Vagina (tissue), 2 donors: Measurements from ENCODE around the gene NOTO.

Experiments
- POLR2A ChIP-seq, 2 donors: fragments of 450-650 bp; IDR thresholded peaks; one replicate each; pipeline ENCODE4 v1.6.1; 2017; ENCODE audit warnings: antibody characterized with exemption in 2 of 2, mild to moderate bottlenecking in 2 of 2, moderate library complexity in 2 of 2
- POLR2AphosphoS5 ChIP-seq, 2 donors: sonication (generic); formaldehyde crosslinking; IDR thresholded peaks; one replicate each; pipeline ENCODE4 v1.9.0; 2017; ENCODE audit warnings: antibody characterized with exemption in 2 of 2, mild to moderate bottlenecking in 2 of 2, low read depth in 1 of 2; ENCODE audit not compliant: insufficient read depth in 1 of 2
- TF ChIP-seq, protein P1 (sequence below), 3 experiments: fragments of 450-650 bp in 2 of 3; fragments of 200-600 bp in 1 of 3; sonication (generic) in 1 of 3; IDR thresholded peaks; one replicate each; pipeline ENCODE4 v1.5.1; 2017 to 2019; ENCODE audit warnings: antibody characterized with exemption in 3 of 3, mild to moderate bottlenecking in 2 of 3, moderate library complexity in 2 of 3

DNA sequence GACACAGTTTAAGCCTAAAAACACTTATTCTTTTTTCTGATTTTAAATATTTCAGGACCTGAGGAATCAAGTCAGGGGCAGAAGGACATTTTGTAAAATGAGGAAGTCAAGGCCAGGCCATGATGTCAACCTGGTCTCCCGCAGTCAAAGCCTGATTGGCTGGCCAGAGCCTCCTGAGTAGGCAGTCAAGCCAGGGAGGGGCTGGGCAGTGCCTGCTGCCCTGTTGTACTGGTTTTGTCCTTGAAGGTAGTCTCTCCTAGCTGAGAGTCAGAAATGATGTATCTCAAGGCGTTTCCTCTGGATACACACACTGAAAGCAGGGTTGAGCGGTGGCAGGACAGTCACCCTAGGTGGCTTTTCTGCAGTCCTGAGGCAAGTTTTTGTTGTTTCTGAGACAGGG, 51.5 kb downstream of the NOTO start:
- no peak for TF ChIP-seq POLR2A (IDR thresholded peaks at IDR 0.05)
- TF ChIP-seq, protein P1, sequence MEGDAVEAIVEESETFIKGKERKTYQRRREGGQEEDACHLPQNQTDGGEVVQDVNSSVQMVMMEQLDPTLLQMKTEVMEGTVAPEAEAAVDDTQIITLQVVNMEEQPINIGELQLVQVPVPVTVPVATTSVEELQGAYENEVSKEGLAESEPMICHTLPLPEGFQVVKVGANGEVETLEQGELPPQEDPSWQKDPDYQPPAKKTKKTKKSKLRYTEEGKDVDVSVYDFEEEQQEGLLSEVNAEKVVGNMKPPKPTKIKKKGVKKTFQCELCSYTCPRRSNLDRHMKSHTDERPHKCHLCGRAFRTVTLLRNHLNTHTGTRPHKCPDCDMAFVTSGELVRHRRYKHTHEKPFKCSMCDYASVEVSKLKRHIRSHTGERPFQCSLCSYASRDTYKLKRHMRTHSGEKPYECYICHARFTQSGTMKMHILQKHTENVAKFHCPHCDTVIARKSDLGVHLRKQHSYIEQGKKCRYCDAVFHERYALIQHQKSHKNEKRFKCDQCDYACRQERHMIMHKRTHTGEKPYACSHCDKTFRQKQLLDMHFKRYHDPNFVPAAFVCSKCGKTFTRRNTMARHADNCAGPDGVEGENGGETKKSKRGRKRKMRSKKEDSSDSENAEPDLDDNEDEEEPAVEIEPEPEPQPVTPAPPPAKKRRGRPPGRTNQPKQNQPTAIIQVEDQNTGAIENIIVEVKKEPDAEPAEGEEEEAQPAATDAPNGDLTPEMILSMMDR (IDR thresholded peaks at IDR 0.05), result no peak
- TF ChIP-seq POLR2AphosphoS5 (IDR thresholded peaks at IDR 0.05; ENCODE audit: insufficient read depth in 1 of 2, low read depth in 1 of 2), result no peak
